ENCODE results near the gene STX16.

STX16 gene

DNA sequence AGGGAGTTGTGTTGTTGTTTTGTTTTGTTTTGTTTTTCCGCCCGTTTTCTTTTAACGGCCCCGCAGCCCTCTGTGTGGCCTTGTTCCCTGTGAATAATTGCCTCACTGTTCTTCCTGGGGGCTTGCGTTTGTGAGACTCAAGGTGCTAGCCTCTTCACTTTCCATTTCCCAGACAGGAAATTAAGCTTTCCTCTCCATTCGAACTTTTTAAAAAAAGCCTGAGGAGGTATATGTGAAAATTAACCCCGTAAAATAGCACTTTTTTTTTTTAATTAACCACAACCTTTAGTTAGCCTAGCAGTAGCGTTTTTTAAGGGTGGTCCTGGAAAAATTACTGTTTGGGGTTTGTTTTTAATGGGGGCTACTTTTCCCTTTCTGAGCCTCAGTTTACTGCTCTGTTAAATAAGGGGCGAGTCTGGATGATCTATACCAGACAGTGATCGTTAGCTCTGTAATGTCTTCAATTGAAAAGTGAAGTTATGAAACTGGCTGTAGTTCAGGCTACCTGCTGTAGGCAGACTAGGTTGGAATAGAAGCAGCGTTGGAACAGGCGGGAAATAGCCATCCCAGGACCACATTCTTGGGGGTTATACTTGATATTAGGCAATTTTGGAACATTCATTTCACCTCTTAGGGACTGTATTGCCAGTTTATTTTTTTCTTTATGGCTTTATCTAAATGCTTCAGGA lies 1.7 kb downstream of the STX16 start:
- no peak for DNase-seq (ENCODE audit: low read depth in 2 of 2)

DNA sequence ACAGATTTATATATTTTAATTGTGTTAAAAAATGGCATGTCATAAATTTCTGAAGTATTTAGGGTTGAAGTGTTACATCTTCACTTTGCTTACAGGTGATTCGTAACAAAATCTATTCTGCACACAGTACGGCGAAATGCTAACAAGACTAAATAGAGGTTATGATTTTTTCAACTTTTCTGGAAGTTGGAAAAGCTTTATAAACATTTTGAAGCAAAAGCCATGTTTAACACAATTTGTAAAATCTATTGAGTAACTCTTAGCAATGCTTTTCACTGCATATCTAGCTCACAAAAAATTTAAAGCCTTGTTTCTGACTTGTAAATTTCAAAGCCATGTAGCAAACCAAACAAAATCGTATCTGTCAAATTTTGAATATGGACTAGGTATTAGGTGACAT lies 3.3 kb downstream of the STX16 start:
- DNase-seq (ENCODE audit: low read depth in 2 of 2): no peak

DNA sequence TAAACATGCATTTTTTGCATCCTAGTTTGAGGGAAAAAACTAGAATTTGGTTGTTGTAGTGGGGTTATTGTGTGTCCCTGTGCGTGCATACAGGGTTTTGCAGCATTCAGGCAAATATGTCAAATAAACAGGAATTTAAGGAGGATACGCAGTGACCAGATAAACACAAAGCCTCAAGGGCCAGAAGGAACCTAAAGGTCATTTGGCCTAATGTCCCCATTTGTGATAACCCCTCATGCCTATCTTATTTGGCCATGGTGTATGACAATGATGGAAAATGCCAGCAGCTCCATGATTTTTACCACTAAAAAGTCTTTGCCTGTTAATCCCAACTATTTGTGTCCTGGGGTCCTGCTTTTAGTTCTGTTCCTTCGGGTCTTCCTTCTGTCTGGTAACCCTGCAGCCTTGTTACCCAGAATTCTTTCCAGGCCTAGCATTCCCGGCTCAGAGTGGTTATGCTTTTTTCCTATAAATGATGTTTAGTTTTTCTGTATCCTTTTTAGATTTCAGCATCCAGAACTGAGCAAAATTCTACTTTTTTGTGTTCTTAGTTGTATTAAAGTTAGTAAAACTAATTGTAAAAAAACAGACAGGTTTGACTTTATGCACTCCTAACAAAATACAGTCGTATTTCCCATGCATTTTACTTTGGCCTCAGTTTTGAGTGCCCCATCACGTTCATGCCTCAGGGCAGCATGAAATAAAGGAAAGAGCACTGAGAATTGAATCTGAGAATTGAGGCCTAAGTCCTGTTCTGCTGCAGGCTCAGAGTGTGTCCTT lies 4.4 kb downstream of the STX16 start:
- no peak for DNase-seq (ENCODE audit: low read depth in 2 of 2)

DNA sequence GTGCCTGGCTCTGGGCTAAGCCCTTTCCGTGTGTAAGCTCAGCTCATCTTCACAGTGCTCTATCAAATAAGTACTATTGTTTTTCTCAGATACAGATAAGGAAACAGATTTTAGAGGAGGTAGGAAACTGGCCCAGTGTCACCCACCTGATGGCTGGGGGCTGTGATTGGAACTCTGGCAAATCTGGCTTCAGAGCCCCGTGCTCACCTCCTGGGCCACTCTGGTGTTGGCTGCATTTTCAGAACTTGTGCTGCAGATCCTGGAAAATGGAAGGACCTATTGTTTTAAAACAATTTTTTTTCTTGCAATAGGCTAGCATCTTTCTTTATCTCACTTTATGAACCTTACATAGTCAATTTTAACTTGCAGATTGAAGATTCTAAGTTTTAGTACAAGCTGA lies 5.7 kb downstream of the STX16 start:
- no peak for DNase-seq (ENCODE audit: low read depth in 2 of 2)

DNA sequence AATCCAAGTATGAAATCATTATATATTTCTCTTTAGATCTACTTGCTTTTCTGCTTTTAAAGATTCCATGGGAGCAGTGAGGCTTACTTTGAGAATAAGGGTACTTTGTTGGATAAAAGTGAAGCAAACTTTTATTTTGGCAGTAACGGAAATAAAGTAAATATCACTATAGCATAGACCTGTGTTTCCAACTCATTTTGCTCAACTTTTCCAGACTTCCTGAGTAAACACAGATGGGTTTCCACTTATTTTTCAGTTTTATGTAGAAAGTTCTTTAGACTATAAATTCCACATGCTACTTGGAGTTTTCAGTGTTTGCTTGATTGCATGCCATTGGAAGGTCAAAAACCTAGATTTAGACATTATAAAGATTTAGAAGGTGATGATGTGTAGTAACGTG lies 6.2 kb downstream of the STX16 start:
- DNase-seq (ENCODE audit: low read depth in 2 of 2): no peak

DNA sequence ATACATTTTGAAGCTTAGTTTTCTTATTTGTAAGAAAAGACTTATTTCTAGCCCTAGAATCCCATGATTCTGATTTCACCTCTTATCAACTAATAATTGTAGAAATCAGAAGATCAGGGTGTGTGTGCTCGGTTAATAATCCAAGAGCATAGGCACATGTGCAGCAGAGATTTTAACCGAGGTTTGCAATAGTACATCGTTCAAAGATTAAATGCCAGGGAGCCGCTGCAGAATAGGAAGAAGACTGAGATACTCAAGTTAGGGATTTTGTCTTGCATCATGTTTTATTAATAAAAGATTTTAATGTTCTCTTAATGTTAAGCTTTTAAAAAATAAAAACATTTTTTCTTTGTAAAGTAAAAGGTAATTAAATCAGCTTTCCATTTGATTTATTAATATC lies 6.9 kb downstream of the STX16 start:
- no peak for DNase-seq (ENCODE audit: low read depth in 2 of 2)

DNA sequence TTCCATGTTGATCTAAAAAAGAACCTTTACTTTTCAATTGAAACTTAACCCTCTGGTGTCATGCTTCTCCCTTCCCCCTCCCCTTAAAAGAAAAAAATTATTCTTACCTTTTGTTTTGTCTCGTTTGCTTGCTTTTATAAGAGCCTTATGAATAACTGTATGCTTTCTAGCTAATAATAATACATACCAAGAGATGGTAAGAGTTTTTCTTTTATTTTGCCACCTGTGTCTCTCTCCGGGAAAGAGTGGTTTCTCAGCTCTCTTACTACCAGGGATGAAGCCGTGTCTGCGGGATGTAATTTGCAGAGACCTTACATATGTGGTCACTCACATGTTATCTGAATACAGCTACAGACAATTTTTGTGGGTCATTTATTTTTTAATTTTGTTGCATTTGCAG lies 7.7 kb downstream of the STX16 start:
- no peak for DNase-seq (ENCODE audit: low read depth in 2 of 2)

DNA sequence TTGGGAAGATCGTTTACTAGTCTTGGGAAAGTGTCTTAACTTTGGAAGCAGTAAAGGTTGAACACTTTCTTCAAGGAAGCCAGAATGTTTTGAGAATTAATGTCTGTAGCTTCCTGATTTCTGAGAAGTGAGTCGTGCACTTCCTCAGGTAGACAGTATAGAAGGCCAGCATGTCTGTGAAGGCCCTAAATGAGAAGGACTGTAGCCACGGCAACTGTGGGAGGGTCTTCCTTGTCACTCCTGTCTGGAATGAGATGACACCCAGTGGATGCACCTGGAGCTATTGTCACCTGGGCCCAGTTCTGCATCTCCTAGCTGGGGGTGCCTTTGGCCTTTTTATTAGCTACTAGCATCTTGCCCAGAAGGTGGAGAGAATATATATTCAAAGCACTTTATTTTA lies 8.8 kb downstream of the STX16 start:
- no peak for DNase-seq (ENCODE audit: low read depth in 2 of 2)

DNA sequence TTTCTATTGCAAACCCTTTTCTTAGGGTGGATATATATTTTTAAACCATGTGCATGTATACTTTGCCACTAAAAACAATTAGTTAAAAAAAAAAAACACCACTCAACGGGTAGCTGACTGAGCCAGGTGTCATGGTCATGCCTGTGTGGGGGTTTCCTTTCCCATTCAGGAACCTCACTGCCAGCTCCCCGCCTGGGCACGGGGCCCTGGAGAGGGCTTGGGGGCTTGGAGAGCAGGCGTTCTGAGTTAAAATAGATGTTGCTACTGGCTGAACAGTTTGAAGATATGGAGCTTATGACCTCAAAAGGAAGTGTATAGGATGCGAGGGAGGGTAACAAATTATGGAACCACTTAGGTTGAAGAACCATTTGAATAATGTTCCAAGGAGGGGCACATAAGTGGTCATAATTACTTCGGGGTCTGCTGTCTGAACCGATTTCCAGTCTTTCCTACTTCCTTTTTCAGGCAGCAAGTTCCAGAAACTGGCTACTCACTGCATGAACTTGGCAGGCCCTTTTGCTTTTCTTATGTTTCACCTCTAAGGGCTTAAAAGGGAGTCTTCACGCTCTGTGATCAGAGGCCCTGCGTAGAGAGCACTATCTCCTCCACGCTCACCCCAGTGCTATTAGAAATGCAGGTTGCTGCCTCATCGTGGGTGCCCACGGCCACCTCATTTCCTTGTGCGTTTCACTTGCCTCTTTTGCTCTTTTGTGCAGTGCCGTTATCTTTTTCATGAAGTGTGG lies 9.9 kb downstream of the STX16 start:
- no peak for DNase-seq (ENCODE audit: low read depth in 2 of 2)

DNA sequence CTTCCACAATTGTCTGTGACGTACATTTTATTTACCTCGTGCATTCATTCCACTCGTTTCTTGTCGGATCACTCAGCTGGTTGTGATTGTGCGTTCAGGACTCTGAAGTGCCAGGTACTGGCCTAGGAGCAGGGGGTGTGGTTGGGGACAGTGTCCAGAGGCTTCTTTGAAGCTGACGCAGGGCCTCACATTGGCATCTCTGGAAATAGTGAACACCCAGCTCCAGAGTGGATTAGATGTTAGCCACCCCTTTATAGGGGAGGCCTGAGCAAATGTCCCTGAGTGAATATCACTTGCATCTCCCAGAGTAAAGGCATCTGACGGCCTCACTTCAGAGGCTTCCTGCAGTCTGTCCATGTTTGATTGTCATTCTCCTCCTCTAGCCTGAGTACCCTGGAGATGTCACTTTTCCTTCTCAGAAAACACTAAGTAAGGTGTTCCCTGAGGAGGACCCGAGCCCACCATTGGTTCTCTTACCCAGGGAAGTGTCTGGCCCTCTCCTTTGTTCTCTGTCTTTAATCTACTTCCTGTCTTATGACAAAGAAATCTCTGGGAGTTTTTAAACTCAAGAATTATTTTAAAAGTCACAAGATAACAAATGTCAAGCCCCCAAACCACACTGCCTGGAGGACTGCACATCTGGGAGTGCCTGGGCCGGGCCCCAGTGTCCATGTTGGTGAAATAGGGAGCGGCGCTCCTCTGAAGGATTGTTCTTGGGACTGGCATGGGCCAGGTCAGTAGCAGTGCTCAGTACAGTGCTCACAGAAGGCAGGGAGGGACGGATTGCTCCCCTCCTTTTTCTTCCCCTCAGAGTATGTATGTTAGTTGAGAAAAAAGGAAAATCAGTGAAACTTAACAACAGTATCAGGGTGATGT lies 10.8 kb downstream of the STX16 start:
- DNase-seq (ENCODE audit: low read depth in 2 of 2): no peak

DNA sequence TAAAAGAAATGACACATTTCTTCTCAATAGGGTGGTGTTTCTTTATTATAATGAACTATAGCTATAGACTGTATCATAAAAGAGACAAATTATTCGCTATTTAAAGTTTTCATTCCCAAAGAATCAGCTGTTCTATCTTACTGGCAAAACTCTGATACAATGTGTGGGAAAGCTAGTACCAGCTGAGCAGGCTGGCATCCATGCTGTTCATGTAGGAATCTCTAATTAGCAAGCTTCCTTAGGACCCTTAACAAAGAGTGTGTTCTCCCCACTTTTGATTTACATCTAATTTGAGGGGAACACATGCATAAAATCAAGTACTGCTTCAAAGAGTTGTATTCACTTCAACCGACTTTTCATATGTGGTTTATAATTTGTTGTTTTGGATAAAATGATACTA lies 13.2 kb downstream of the STX16 start:
- DNase-seq (ENCODE audit: low read depth in 2 of 2): no peak

DNA sequence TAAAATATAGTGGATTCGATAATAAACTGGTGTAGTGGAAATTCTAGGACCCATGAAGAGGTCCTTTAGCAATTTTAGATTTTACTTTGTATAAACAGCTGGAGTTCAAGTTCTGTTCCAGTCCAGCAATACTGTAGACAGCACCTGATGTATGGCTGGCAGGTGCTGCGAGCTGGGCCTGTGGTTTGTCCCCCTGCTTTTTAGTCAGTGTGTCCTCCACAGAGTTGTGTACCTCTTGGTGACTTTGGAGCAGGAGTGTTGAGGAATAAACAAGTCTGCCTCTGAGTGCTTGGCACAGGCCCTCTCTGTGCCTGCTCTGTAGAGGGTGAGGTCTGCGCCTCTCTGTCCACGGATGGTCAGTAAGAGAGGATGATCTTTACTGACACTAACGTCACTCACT lies 13.8 kb downstream of the STX16 start:
- DNase-seq (ENCODE audit: low read depth in 2 of 2): no peak

DNA sequence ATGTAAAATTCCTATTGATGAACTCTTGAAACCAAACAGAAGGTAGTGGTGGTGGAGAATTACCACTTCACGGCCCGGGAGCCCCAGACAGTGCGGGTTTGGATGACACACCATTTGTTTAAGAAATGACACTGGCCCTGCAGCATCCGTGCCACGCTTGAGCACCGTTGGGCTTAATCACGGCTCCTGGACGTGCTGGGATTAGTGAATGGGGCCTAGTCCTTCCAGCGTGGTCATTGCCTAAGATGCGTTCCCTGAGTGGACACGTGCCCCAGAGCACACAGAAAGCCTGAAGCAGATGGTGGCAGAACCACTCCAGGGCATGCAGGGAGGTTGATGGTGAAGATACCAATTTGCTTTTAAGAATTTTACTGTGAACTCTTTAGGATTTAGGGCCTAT lies 14.5 kb downstream of the STX16 start:
- DNase-seq (ENCODE audit: low read depth in 2 of 2): no peak

DNA sequence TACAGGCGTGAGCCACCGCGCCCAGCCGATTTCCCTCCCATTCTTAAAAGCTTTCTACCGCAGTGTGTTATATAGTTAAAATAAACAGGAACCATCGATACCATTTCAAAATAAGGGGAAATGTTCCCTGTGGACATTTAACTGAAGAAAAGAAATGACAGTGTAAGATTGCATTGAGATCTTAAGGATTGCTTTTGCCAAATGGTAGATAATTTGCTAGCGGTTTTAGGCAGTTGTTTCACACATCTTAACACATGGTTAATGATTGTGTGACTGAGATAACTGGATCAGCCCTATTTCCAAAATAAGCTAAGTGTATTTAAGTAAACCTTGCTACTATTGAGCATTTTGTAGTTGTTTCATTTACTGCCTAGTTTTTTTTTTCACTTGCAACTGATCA lies 15.6 kb downstream of the STX16 start:
- DNase-seq (ENCODE audit: low read depth in 2 of 2): no peak

DNA sequence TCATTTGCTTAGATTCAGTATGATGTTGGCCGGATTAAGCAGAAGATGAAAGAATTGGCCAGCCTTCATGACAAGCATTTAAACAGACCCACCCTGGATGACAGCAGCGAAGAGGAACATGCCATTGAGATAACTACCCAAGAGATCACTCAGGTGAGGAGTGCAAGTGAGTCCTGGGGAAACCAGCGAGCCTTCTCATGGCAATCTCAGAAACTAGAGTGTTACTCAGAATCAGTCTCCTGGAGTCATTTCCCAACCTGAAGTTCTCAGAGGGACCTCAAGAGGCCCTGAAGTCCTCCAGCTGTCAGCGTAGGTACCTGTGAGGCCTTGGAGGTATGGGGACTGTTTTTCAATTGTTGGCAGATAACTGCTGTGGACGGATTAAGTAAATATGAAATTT lies 16.9 kb downstream of the STX16 start:
- no peak for DNase-seq (ENCODE audit: low read depth in 2 of 2)

DNA sequence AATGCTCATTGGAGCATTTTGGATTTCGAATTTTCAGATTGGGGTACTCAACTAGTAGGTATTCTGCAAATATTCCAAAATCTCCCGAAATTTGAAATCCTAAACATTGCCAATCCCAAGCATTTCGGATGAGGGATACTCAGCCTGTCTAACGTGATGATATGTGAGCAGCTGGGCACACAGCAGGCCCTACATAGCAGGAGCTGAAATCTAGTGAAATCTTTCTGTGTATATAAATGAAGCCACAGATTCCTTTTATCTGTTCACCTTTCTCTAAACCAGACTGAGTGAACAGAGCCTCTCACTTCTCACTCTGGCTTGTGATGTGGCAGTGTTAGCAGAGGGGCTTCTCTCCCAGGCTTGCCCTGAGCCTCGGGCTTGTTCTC lies 17.8 kb downstream of the STX16 start:
- DNase-seq (ENCODE audit: low read depth in 2 of 2): no peak

DNA sequence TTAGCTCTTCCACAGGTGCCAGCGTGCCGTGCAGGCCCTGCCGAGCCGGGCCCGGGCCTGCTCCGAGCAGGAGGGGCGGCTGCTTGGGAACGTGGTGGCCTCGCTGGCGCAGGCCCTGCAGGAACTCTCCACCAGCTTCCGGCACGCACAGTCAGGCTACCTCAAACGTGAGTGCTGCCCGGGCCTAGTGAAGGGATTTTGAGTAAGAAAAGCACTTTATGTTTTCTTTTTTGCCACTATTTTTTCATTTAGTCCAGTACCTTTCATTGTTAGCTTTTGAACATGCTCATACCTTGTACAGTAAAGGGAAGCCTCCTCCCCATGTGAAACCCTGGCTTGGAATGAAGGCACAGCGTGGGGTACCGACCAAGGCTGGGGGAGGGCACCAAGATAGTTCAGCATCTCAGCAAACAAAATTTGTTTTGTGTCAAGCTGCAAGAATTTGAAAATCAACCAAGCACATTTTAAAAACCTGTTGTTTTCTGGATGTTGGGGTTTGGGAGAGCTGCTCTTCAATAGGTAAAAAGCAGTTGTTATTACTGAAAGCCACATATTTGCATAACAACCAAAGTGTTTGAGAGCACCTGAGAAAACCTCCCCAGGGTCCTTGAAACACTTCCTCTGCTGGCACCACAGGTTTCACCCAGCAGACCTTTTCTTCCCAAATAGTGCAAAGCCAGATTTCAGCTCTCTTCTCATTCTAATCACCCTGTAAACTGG lies 18.4 kb downstream of the STX16 start:
- DNase-seq (ENCODE audit: low read depth in 2 of 2): no peak

DNA sequence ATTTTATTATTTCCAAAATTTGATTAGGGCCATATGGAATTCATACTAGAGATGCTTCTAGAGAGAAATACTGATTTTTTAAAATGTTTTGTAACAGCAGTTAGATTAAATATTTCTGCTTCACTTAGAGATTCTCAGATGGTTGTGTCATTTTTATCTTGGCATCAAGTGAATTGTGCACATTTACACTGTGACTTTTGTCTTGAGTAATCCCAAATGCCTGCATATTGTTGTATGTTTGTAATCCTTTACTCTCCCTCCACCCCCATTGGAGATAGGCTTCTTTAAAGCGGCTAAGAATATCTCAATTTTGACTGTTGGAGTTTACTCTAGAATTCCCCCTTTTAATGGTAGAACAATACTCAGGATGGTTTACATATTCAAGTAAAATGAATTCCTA lies 19.0 kb downstream of the STX16 start:
- DNase-seq (ENCODE audit: low read depth in 2 of 2): no peak

DNA sequence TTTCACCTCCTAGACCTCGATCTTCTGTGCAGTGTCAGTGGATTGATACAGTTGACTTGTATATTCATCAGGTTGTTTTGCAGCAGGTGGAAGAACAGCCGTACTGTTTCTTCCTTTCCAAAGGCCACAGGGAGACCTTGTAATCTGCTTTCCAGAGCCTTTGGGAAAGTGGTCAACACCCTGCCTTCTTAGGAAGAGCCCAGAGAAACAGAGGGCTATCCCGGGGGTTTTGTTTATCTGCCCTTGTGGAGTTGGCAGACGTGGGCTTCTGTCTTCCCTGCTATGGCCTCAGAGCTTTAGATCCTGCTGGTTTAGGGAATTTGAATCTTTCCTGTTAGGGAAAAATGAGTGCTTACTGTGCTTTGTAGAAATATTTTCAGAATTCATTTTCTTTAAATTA lies 19.6 kb downstream of the STX16 start:
- DNase-seq (ENCODE audit: low read depth in 2 of 2): no peak

DNA sequence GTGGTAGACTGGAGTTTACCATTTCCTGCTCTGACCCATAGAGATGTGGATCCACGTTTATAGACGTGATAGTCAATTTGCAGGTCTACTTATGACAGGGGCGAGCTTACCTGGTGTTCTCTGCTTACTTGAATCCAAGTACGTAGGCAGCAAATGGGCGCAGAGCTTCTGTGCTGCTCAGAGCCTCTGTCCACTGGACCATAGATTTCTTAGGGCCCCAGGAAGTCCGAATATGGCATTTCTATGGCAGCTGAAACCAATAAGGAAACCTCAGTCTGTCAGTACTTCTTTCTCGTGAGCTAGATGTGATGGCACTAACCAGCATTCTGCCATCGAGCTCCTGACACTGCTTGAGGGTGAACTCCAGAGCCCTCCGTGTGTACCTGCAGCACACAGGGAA lies 22.0 kb downstream of the STX16 start:
- no peak for DNase-seq (ENCODE audit: low read depth in 2 of 2)

DNA sequence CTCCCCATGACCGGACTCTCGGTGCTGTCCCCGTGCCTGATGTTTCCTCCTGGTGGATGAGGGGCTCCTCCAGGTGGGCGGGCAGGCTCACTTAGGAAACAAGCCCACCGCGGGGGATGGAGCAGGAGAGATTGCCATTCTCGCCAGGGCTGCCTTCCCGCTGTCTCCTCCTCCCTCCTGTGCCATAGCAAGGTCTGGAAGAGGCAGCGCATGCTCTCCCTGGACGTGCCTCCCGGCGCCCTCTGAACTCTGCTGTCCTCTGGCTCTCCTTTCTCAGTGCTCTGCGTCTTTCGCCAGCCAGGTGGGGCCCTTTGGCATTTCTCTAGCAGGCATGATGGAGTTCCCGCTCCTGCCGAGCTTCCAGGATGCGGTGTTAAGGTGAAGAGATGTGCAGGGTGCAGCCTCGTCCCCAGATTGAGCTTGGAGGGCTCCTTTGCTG lies 24.1 kb downstream of the STX16 start:
- no peak for DNase-seq (ENCODE audit: low read depth in 2 of 2)

Data from stimulated activated CD4-positive, alpha-beta T cell treated with anti-CD3 and anti-CD28 coated beads, Interleukin-4, amount 100 ng/mL, for 48 hours (primary cell).